Suppressor macrophage treated with lipopolysaccharide for 4 hours (primary cell): Measurements from ENCODE around the gene SDK1.
"Not testable (repeated sequence)": the region's sequence is repeated elsewhere in the genome, so short reads cannot be mapped to it uniquely, and the experiment has no call there.

Experiments used
- DNase-seq: peaks from one replicate; pipeline ENCODE4 v3.0.0-alpha.2; 2020

SDK1 gene

GRCh38 chr7:3683546-3684539, 382.8 kb downstream of the SDK1 start:
- no peak for DNase-seq

GRCh38 chr7:3688071-3688470, 387.0 kb downstream of the SDK1 start:
- DNase-seq, result no peak

- no peak for DNase-seq
These were observed 387.8 kb downstream of the SDK1 start for GRCh38 chr7:3688842-3689241.

GRCh38 chr7:3691478-3692158, 390.6 kb downstream of the SDK1 start:
- DNase-seq, result no peak

- no peak for DNase-seq
These were observed 394.6 kb downstream of the SDK1 start for GRCh38 chr7:3695602-3696001.

GRCh38 chr7:3696113-3696512, 395.1 kb downstream of the SDK1 start:
- DNase-seq, result no peak

GRCh38 chr7:3697472-3697871, 396.4 kb downstream of the SDK1 start:
- DNase-seq, result no peak

- DNase-seq, result no peak
These were observed 404.2 kb downstream of the SDK1 start for GRCh38 chr7:3705258-3705657.

- DNase-seq, result not testable (repeated sequence)
These were observed 405.0 kb downstream of the SDK1 start for GRCh38 chr7:3706091-3706490.

- DNase-seq, result no peak
These were observed 409.1 kb downstream of the SDK1 start for GRCh38 chr7:3710122-3710521.

GRCh38 chr7:3710531-3710930, 409.5 kb downstream of the SDK1 start:
- DNase-seq, result no peak

- no peak for DNase-seq
These were observed 411.8 kb downstream of the SDK1 start for GRCh38 chr7:3712841-3713240.

GRCh38 chr7:3721422-3721821, 420.4 kb downstream of the SDK1 start:
- no peak for DNase-seq

- DNase-seq, result no peak
These were observed 421.4 kb downstream of the SDK1 start for GRCh38 chr7:3722396-3722922.

GRCh38 chr7:3725155-3726059, 424.4 kb downstream of the SDK1 start:
- no peak for DNase-seq

GRCh38 chr7:3730276-3730675, 429.2 kb downstream of the SDK1 start:
- DNase-seq, result no peak

- no peak for DNase-seq
These were observed 431.4 kb downstream of the SDK1 start for GRCh38 chr7:3732395-3733005.

- DNase-seq, result no peak
These were observed 432.6 kb downstream of the SDK1 start for GRCh38 chr7:3733541-3734140.

GRCh38 chr7:3738964-3739363, 437.9 kb downstream of the SDK1 start:
- DNase-seq, result no peak

- DNase-seq, result no peak
These were observed 438.9 kb downstream of the SDK1 start for GRCh38 chr7:3739983-3740382.

- DNase-seq, result peak; percentile 1
These were observed 446.4 kb downstream of the SDK1 start for GRCh38 chr7:3747467-3747866.

- no peak for DNase-seq
These were observed 447.3 kb downstream of the SDK1 start for GRCh38 chr7:3748389-3748788.
